HG03025 (cell line): ENCODE data around the gene CCDC57.
A peak's percentile ranks its signal among the peaks of the same experiment; 100 is the strongest.
"Not testable (repeated sequence)": the region's sequence is repeated elsewhere in the genome, so short reads cannot be mapped to it uniquely, and the experiment has no call there.

Experiments
- ATAC-seq: cut with Tn5 transposase; IDR thresholded peaks from one replicate; pipeline ENCODE4 v1.9.1; 2021; ENCODE audit warnings: mild to moderate bottlenecking, moderate library complexity; ENCODE audit not compliant: unreplicated experiment, low FRiP score

CCDC57 gene

DNA sequence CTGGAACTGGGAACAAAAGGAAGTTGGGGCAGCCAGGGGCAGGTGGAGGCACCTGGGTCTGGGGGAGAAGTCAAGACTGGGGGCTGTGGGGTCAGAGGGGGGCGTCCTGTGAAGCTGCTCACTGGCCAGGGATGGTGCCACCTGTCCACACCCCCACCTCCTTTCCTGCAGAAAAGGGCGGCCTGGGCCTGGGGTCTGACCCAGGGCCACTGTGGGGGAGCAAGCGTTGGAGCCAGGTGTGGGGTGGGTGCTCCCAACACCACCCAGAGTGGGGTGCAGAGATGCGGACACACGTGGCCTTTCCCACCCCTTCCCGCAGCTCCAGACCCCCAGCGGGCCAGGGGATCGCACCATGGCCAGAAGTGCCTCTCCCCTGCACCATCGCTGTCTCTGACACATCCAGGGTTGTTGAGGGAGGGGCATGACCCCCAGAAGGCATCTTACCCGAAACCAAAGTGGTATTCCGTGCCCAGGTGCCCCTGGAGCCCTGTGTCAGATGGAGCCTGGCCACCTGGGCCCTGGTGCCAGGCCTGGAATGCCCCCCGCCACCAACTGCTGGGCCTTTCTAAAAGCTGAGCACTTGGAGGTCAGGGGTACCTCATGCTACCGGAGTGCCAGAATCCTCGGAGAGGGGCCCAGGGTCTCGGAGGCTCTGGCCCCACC lies 13.6 kb upstream of the CCDC57 start:
- no peak for ATAC-seq

GRCh38 chr17:82225368-82226029 lies 12.9 kb upstream of the CCDC57 start:
- ATAC-seq: no peak

- no peak for ATAC-seq
Observed at GRCh38 chr17:82224666-82225065, 12.0 kb upstream of the CCDC57 start.

- ATAC-seq: no peak
Observed at GRCh38 chr17:82223517-82223916, 10.9 kb upstream of the CCDC57 start.

DNA sequence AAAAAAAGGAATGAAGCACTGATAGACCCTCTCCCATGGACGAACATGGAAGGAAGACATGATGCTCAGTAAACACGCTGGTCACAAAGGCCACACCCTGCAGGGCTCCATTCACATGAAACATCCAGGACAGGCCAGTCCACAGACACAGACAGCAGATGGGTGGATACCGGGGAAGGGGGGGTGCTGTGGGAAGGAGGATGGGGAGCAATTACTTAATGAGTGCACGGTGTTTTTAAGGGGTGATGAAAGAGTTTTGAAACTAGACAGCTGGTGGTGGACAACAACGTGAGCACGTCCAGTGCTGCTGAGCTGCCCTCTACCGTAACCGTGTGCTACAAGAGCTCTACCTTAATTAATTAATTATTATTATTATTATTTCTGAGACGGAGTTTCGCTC lies 10.2 kb upstream of the CCDC57 start:
- no peak for ATAC-seq

- ATAC-seq: no peak
Observed at GRCh38 chr17:82221341-82221902, 8.8 kb upstream of the CCDC57 start.

DNA sequence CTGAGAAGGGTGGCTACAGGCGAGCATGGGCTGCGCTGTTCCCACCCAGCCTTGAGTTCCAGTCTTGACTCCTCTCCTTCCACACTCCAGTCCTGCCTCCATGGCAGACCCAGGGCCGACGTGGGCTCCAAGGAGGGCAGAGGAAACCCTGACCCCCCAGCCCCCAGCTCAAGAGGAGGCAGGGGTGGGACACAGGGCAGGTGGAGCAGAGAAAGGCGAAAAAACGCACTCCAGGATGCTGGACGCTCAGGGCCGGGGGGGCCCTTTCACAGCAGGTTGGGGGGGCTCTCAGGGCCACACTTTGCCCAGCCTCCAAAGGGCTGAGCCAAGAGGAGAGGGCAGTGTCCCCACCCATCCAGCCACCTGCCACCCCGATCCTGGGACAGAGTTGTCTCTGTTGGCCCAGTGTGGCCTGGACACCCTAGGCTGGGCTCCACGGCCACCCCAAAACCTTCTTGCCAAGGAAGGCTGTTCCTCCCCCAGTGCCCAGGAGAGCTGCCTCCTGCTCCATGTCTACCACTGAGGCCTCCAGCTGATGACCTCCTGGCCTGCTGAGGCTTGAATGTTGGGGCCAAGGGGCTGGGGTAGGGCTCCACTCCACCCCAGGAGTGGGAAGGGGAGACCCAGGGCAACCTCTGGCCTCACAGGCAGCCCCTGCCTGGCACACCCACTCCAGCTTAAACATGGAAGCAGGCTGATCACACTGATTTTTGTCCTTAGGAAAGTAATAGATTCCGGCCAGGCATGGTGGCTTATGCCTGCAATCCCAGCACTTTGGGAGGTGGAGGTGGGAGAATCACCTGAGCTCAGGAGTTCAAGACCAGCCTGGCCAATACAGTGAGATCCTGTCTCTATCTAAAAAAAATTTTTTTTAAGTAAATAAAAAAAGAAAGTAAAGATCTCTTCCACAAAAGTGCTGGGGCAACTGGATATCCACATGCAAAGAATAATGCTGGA lies 7.4 kb upstream of the CCDC57 start:
- no peak for ATAC-seq

DNA sequence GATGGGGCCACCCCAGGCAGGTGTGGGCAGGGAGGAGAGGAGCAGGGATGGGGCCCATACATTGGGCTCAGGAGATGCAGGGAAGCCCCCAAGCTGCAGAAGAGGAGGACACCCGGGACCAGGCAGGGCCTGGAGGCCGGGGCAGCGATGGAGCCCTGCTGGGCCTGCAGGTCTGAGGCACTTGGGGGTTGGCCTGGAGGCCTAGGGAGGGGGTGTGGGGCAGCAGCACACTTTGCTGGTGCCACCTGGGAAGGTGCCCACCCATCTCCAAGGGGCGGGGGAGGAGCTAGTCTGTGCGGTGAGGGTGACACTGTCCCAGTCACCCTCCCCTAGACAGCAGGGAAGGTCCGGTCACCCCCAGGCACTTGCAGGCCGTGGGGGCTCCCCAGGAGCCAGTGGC lies 6.4 kb upstream of the CCDC57 start:
- no peak for ATAC-seq

DNA sequence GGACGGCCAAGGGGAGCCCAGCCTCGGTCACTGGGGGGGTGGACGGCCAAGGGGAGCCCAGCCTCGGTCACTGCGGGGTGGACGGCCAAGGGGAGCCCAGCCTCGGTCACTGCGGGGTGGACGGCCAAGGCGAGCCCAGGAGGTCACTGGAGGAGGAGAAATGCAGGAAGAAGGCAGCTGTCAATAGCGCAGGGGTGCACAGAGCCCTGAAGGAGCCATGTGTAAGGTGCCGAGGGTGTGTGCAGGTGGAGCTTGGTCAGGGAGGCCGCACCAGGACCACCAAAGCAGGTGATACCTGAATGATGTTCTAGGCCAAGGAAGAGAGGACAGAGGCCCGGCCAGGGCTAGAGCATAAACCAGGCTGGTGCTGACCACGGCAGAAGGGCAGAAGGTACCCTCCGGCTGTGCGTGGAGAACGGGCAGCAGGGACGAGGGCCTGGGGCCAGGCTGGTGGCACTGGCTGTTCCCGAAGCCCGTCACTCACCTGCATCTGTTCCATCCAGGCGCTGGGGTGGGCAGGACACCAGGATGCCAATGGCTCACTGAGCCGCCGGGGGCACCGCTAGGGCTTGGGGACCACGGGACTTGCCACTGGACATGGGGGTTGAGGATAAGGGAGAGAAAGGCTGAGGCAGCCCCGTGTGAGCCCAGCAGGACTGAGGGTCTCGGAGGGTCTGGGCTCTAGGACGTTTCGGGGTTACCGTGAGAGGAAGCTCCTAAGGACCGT lies 5.9 kb upstream of the CCDC57 start:
- ATAC-seq: no peak

- ATAC-seq: no peak
Observed at GRCh38 chr17:82217530-82218204, 5.0 kb upstream of the CCDC57 start.

- ATAC-seq: no peak
Observed at GRCh38 chr17:82217120-82217529, 4.5 kb upstream of the CCDC57 start.

GRCh38 chr17:82216301-82217119 lies 3.9 kb upstream of the CCDC57 start:
- no peak for ATAC-seq

GRCh38 chr17:82215972-82216300 lies 3.3 kb upstream of the CCDC57 start:
- ATAC-seq: no peak

DNA sequence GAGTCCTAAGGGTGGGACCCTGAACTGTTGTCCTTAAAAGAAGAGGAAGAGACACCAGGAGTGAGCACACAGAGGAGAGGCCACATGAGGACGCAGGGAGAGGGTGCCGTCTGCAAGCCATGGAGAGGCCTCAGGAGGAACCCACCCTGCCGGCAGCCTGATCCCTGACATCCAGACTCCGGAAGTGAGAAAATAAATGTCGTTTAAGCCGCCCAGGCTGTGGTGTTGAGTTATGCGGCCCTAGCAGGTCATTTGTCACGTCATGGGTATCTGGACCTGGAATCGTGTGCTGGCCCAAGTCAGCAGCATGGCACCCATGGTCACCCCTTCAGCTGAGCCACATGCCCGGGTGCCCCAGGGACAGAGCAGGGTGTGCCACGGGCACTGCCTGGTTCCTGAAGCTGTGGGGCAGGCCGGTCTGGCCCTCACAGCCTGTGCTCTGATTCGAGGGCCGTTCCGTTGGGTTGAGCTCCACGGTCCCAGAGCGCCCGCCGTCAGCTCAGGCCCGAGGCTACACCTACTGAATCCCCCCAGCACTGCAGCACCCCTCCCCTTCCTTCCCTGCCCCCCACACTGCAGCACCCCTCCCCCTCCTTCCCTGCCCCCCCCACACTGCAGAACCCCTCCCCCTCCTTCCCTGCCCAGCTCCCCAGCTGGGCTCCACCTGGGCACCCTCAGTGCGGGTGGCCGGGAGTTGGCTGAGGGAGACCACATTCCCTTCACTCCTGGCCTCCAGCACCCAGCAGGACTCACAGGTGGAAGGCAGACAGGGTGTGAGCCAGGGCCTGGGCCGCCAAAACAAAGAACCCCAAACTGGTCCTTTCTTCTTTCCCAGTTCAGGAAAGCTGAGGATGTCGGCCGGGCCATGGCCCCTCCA lies 2.7 kb upstream of the CCDC57 start:
- ATAC-seq: no peak

- ATAC-seq: no peak
Observed at GRCh38 chr17:82214012-82214628, 1.5 kb upstream of the CCDC57 start.

- ATAC-seq: peak; percentile 16
Observed at GRCh38 chr17:82213251-82214011, 789 bp upstream of the CCDC57 start.

GRCh38 chr17:82210655-82211054 lies 2.0 kb downstream of the CCDC57 start:
- not testable (repeated sequence) for ATAC-seq
